ENCODE data around the gene AIP.

Gene AIP

GRCh38 chr11:67456068-67456705, 26.6 kb upstream of the AIP start:
- Histone ChIP-seq H3K36me3 (ENCODE audit: control insufficient read depth in 2 of 2, insufficient read depth in 1 of 2, low read length in 2 of 2) (no peaks in the 10 kb centered on the region), H3K4me1 (ENCODE audit: control insufficient read depth, insufficient read depth, low read length) (no peaks in the 10 kb centered on the region), H3K4me3 (ENCODE audit: low read depth, low read length) (no peak overlapping the region), H3K27ac (ENCODE audit: extremely low read depth, low read depth, low read length) (no peak overlapping the region), H3K9me3 (ENCODE audit: control insufficient read depth, insufficient read depth, low read depth, low read length) (no peaks in the 10 kb centered on the region)
- CTCF ChIA-PET: no interaction called here
- POLR2A ChIA-PET: no interaction called here
- TF ChIP-seq ZSCAN4 (tag by site-specific recombination; IDR thresholded peaks at IDR 0.05) (no peak), ZNF121 (tag by site-specific recombination; IDR thresholded peaks at IDR 0.05) (no peak), ZNF174 (tag by site-specific recombination; IDR thresholded peaks at IDR 0.05) (no peak), ZNF521 (tag by site-specific recombination; IDR thresholded peaks at IDR 0.05) (no peak)
- TF ChIP-seq, protein P1, sequence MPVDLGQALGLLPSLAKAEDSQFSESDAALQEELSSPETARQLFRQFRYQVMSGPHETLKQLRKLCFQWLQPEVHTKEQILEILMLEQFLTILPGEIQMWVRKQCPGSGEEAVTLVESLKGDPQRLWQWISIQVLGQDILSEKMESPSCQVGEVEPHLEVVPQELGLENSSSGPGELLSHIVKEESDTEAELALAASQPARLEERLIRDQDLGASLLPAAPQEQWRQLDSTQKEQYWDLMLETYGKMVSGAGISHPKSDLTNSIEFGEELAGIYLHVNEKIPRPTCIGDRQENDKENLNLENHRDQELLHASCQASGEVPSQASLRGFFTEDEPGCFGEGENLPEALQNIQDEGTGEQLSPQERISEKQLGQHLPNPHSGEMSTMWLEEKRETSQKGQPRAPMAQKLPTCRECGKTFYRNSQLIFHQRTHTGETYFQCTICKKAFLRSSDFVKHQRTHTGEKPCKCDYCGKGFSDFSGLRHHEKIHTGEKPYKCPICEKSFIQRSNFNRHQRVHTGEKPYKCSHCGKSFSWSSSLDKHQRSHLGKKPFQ (tag by site-specific recombination; IDR thresholded peaks at IDR 0.05): no peak

DNA sequence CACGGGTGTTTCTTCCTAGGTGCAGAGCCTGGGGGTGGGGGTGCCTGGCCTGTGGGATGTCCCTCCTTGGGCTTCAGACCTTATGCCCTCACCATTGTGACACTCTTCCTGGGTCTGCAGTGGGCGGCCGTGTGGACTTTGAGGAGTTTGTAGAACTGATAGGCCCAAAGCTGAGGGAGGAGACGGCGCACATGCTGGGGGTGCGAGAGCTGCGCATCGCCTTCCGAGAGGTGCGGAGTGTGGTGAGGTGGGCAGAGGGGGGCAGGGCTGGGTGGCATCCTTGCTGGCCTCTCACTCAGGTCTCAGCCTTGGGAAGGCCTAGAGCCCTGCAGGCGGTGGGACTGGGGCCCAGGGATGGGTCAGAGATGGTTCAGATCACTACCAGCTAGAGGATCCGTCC, 25.4 kb upstream of the AIP start:
- H3K36me3 ChIP-seq (ENCODE audit: control insufficient read depth in 2 of 2, insufficient read depth in 1 of 2, low read length in 2 of 2): no peaks in the 10 kb centered on the region
- no peaks in the 10 kb centered on the region for H3K4me1 ChIP-seq (ENCODE audit: control insufficient read depth, insufficient read depth, low read length)
- TF ChIP-seq ZNF501 (tag by site-specific recombination; IDR thresholded peaks at IDR 0.05): no peak
- no peak for TF ChIP-seq ZBTB44 (tag by site-specific recombination; IDR thresholded peaks at IDR 0.05)
- CTCF ChIA-PET: interaction anchor here (0.6 kb wide), 1 partner anchor 94 kb away, joined by 3 read pairs; no protein-coding TSS in a partner anchor
- H3K4me3 ChIP-seq (ENCODE audit: low read depth, low read length): no peak overlapping the region
- no peaks in the 10 kb centered on the region for H3K9me3 ChIP-seq (ENCODE audit: control insufficient read depth, insufficient read depth, low read depth, low read length)
- POLR2A ChIA-PET: interaction anchor here (0.6 kb wide), 1 partner anchor 9 kb away, joined by 4 read pairs; no protein-coding TSS in a partner anchor
- no peak overlapping the region for H3K27ac ChIP-seq (ENCODE audit: extremely low read depth, low read depth, low read length)

- POLR2A ChIA-PET: no interaction called here
- CTCF ChIA-PET: interaction anchor here (0.6 kb wide), 1 partner anchor 94 kb away, joined by 3 read pairs; no protein-coding TSS in a partner anchor
These were observed 24.6 kb upstream of the AIP start for GRCh38 chr11:67458266-67458665.

More at GRCh38 chr11:67458266-67458665, 24.6 kb upstream of the AIP start:
- H3K27ac ChIP-seq (ENCODE audit: extremely low read depth, low read depth, low read length): no peak overlapping the region
- H3K4me1 ChIP-seq (ENCODE audit: control insufficient read depth, insufficient read depth, low read length): no peaks in the 10 kb centered on the region
- H3K9me3 ChIP-seq (ENCODE audit: control insufficient read depth, insufficient read depth, low read depth, low read length): no peaks in the 10 kb centered on the region
- TF ChIP-seq ZNF639 (tag by site-specific recombination; IDR thresholded peaks at IDR 0.05) (no peak), ZNF133 (tag by site-specific recombination; IDR thresholded peaks at IDR 0.05) (no peak), KLF16 (tag by site-specific recombination; IDR thresholded peaks at IDR 0.05) (no peak), ZNF366 (tag by site-specific recombination; conservative IDR thresholded peaks at IDR 0.05) (no peak), ZNF169 (tag by site-specific recombination; IDR thresholded peaks at IDR 0.05) (no peak), KLF8 (tag by site-specific recombination; IDR thresholded peaks at IDR 0.05) (no peak), SP2 (tag by site-specific recombination; IDR thresholded peaks at IDR 0.05) (no peak)
- no peaks in the 10 kb centered on the region for H3K36me3 ChIP-seq (ENCODE audit: control insufficient read depth in 2 of 2, insufficient read depth in 1 of 2, low read length in 2 of 2)
- H3K4me3 ChIP-seq (ENCODE audit: low read depth, low read length): no peak overlapping the region

All from HEK293 (cell line).